Gastroesophageal sphincter (tissue), 4 donors: ENCODE results near the gene ESYT3. TPM values are rescaled to one million over a fixed set of nuclear protein-coding genes. Genes with fewer than 3 reads are reported as not detected.

Source experiments
- ATAC-seq: fragments of 150-250 bp; one replicate; pipeline ENCODE4 v1.9.1; 2016; ENCODE audit warnings: mild to moderate bottlenecking, moderate library complexity
- H3K27ac ChIP-seq, 4 donors: fragments of 200-600 bp; sonication (generic) in 3 of 4; 1 replicate in 3 of 4; 2 replicates in 1 of 4; pipeline ENCODE4 v1.5.1; 2016 to 2019
- H3K27me3 ChIP-seq: fragments of 200-600 bp; sonication (generic); one replicate; pipeline ENCODE4 v1.5.1; 2019
- H3K36me3 ChIP-seq, 2 donors: fragments of 200-600 bp; sonication (generic); one replicate each; pipeline ENCODE4 v1.5.1; 2019; ENCODE audit warnings: control low read depth in 1 of 2
- H3K4me1 ChIP-seq, 3 donors: fragments of 200-600 bp; sonication (generic); 1 replicate in 2 of 3; 2 replicates in 1 of 3; pipeline ENCODE4 v1.5.1; 2016 to 2019; ENCODE audit warnings: control low read depth in 2 of 3
- H3K4me3 ChIP-seq, 2 donors: fragments of 200-600 bp; sonication (generic); one replicate each; pipeline ENCODE4 v1.5.1; 2019; ENCODE audit warnings: mild to moderate bottlenecking in 1 of 2, moderate library complexity in 1 of 2
- H3K9me3 ChIP-seq, 3 donors: fragments of 200-600 bp; sonication (generic); one replicate each; pipeline ENCODE4 v1.5.1; 2017 to 2019; ENCODE audit warnings: control low read depth in 2 of 3
- EP300 ChIP-seq: sonication (generic); formaldehyde crosslinking; IDR thresholded peaks from one replicate; pipeline ENCODE4 v1.6.1; 2017; ENCODE audit warnings: antibody characterized with exemption, mild to moderate bottlenecking
- POLR2A ChIP-seq, 2 donors: fragments of 450-650 bp; IDR thresholded peaks; one replicate each; pipeline ENCODE4 v1.6.1; 2017; ENCODE audit warnings: antibody characterized with exemption in 2 of 2, mild to moderate bottlenecking in 2 of 2, moderate library complexity in 1 of 2
- POLR2AphosphoS5 ChIP-seq: sonication (generic); formaldehyde crosslinking; IDR thresholded peaks from one replicate; pipeline ENCODE4 v1.6.1; 2017; ENCODE audit warnings: antibody characterized with exemption
- WGBS, 2 donors: methylation state at CpG; one replicate each; pipeline ENCODE4 v1.1.5; 2018; ENCODE audit warnings: low coverage in 1 of 2; 5-methylcytosine and 5-hydroxymethylcytosine counted together
- total RNA-seq, 4 donors: library from RNA; depleted of rRNA; stranded (reverse); fragments of >200 nt; gene quantifications; one replicate each; pipeline ENCODE4 v1.1.0, GENCODE V29; 2016
- TF ChIP-seq, protein P1 (sequence below), 4 experiments: fragments of 200-600 bp in 2 of 4; fragments of 450-650 bp in 2 of 4; sonication (generic) in 1 of 4; IDR thresholded peaks; one replicate each; pipeline ENCODE4 v1.5.1; 2017 to 2019; ENCODE audit warnings: antibody characterized with exemption in 4 of 4, mild to moderate bottlenecking in 2 of 4, moderate library complexity in 2 of 4

The ESYT3 gene
- total RNA-seq, 4 donors from 2014 or later: 0.93 to 1.9 (median 1.4) TPM

- ATAC-seq: no peak
- Histone ChIP-seq H3K36me3 (peaks cover 0 to 55% of the 10 kb centered on the region in 2 donors), H3K27ac (no peak overlapping the region), H3K4me1 (no peaks in the 10 kb centered on the region), H3K4me3 (no peak overlapping the region), H3K27me3 (no peaks in the 10 kb centered on the region), H3K9me3 (no peaks in the 10 kb centered on the region)
- WGBS, 2 donors: 88% methylated on average over 3 of the region's 4 CpGs; no CpG with 5 or more reads in 1 of the 2 donors
- TF ChIP-seq, protein P1, sequence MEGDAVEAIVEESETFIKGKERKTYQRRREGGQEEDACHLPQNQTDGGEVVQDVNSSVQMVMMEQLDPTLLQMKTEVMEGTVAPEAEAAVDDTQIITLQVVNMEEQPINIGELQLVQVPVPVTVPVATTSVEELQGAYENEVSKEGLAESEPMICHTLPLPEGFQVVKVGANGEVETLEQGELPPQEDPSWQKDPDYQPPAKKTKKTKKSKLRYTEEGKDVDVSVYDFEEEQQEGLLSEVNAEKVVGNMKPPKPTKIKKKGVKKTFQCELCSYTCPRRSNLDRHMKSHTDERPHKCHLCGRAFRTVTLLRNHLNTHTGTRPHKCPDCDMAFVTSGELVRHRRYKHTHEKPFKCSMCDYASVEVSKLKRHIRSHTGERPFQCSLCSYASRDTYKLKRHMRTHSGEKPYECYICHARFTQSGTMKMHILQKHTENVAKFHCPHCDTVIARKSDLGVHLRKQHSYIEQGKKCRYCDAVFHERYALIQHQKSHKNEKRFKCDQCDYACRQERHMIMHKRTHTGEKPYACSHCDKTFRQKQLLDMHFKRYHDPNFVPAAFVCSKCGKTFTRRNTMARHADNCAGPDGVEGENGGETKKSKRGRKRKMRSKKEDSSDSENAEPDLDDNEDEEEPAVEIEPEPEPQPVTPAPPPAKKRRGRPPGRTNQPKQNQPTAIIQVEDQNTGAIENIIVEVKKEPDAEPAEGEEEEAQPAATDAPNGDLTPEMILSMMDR (IDR thresholded peaks at IDR 0.05): no peak
- TF ChIP-seq POLR2AphosphoS5 (no peak), POLR2A (IDR thresholded peaks at IDR 0.05) (no peak), EP300 (no peak)
These were observed 36.4 kb upstream of the ESYT3 start for GRCh38 chr3:138397983-138398382.

GRCh38 chr3:138398791-138399575 is 35.4 kb upstream of the ESYT3 start:
- WGBS, 2 donors: 70 to 78% methylated on average over 3 to 4 of the region's 11 CpGs
- H3K4me3 ChIP-seq: no peak overlapping the region
- peaks cover 0 to 65% of the 10 kb centered on the region in 2 donors for H3K36me3 ChIP-seq
- no peak overlapping the region for H3K27ac ChIP-seq
- no peaks in the 10 kb centered on the region for H3K9me3 ChIP-seq
- H3K27me3 ChIP-seq: no peaks in the 10 kb centered on the region
- no peak for TF ChIP-seq EP300
- TF ChIP-seq, protein P1 (IDR thresholded peaks at IDR 0.05): no peak
- no peak for TF ChIP-seq POLR2A (IDR thresholded peaks at IDR 0.05)
- TF ChIP-seq POLR2AphosphoS5: no peak
- no peaks in the 10 kb centered on the region for H3K4me1 ChIP-seq
- no peak for ATAC-seq

DNA sequence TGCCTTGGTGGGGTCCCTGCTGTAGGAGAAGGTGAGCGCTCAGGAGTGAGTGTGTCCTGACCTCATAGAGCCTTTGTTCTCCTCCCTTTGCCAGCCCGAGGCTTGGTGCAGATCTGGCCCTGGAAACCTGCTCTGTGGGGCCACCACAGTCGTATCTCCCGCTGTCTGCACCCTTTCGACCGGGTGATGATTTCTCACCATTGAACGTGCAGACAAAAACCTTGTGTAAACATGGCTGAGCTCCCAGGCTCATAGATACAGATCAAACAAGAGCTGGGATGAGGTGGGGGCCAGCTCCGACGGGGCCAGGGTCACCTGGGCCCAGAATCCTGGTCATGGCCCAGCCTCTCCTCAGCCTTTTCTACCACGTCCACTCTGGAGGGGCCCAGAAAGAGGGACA is 34.6 kb upstream of the ESYT3 start:
- Histone ChIP-seq H3K27me3 (no peaks in the 10 kb centered on the region), H3K9me3 (no peaks in the 10 kb centered on the region), H3K27ac (no peak overlapping the region), H3K4me3 (no peak overlapping the region), H3K36me3 (peaks cover 0 to 73% of the 10 kb centered on the region in 2 donors), H3K4me1 (no peaks in the 10 kb centered on the region)
- WGBS, 2 donors: 19 to 61% methylated on average over 3 to 4 of the region's 10 CpGs
- TF ChIP-seq EP300 (no peak), POLR2AphosphoS5 (no peak), POLR2A (IDR thresholded peaks at IDR 0.05) (no peak)
- TF ChIP-seq, protein P1 (IDR thresholded peaks at IDR 0.05): no peak
- no peak for ATAC-seq

- TF ChIP-seq, protein P1 (IDR thresholded peaks at IDR 0.05): no peak
- no peak for TF ChIP-seq POLR2AphosphoS5
- no peak for TF ChIP-seq POLR2A (IDR thresholded peaks at IDR 0.05)
- no peak for TF ChIP-seq EP300
- Histone ChIP-seq H3K9me3 (no peaks in the 10 kb centered on the region), H3K36me3 (peaks cover 0 to 82% of the 10 kb centered on the region in 2 donors), H3K4me1 (no peaks in the 10 kb centered on the region), H3K4me3 (no peak overlapping the region), H3K27ac (no peak overlapping the region), H3K27me3 (no peaks in the 10 kb centered on the region)
- ATAC-seq: no peak
- 48% methylated on average over 2 of the region's 2 CpGs; no CpG with 5 or more reads in 1 of the 2 donors for WGBS, 2 donors
These were observed 33.8 kb upstream of the ESYT3 start for GRCh38 chr3:138400651-138401070.

DNA sequence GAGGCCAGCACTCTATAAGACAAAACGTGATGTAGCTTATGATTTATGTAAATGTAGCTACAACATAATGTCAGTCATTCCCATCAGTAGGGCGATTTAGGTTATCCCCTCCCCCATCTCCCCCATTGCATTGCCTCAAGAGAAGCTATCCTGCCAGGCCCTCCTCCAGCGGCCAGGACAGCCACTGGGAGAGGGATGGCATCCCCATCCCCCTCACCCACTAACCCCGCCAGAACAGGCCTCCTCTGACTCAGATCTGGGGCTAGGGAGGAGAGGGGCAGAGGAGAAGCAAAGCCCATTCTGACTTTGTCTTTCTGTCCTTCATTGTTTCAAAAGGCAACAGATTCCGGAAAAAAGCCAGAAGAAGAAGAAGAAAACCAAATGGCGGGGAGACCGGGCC is 32.6 kb upstream of the ESYT3 start:
- Histone ChIP-seq H3K4me1 (no peaks in the 10 kb centered on the region), H3K27me3 (no peaks in the 10 kb centered on the region), H3K4me3 (no peak overlapping the region), H3K9me3 (no peaks in the 10 kb centered on the region), H3K27ac (no peak overlapping the region), H3K36me3 (peaks cover 0 to 86% of the 10 kb centered on the region in 2 donors)
- no peak for ATAC-seq
- WGBS, 2 donors: 57 to 86% methylated on average over 3 to 4 of the region's 7 CpGs
- TF ChIP-seq, protein P1 (IDR thresholded peaks at IDR 0.05): no peak
- TF ChIP-seq EP300 (no peak), POLR2A (IDR thresholded peaks at IDR 0.05) (no peak), POLR2AphosphoS5 (no peak)
